Measurements from ENCODE around the gene CYBC1. TPM values are rescaled to one million over a fixed set of nuclear protein-coding genes. Genes with fewer than 3 reads are reported as not detected.

Gene CYBC1

DNA sequence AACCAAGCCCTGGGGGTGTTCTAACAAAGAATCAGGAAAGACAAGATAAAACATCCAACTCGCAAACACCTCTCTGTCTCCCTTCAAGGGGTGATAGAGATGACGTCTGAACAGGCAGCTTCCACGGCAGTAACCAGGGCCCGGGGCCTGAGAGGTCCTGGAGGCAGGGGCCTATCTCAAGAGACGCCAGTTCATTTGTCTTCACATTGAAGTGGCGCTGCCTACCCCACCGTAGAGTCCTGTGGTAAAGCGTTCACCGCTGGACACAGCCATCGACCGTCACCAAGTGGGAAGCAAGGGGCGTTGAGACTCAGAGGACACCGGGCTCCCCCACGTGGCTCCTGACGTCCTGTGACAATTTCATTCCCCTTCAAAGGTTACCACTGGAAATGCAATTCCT, 57.6 kb downstream of the CYBC1 start:
- peaks cover 3% of the 10 kb centered on the region for H3K79me1 ChIP-seq (ENCODE audit: low read depth, low read length)
- H3K4ac ChIP-seq (ENCODE audit: low read length), result no peak overlapping the region
- H2BK15ac ChIP-seq (ENCODE audit: low read length), result no peak overlapping the region
- no peak overlapping the region for H2BK12ac ChIP-seq (ENCODE audit: low read length)
- DNase-seq (ENCODE audit: low spot score), result no peak
- H2BK120ac ChIP-seq (ENCODE audit: low read depth, low read length), result no peak overlapping the region
- H3K27me3 ChIP-seq (ENCODE audit: control insufficient read depth in 3 of 3, insufficient read depth in 3 of 3, low read depth in 1 of 3, low read length in 3 of 3), result no peaks in the 10 kb centered on the region
- H3K18ac ChIP-seq (ENCODE audit: low read length), result no peak overlapping the region
- no peak overlapping the region for H4K8ac ChIP-seq (ENCODE audit: low read depth, low read length)
- H3K4me3 ChIP-seq (ENCODE audit: low read length in 2 of 2), result no peak overlapping the region
- H2BK5ac ChIP-seq (ENCODE audit: low read length), result no peak overlapping the region
- no peak overlapping the region for H3K4me2 ChIP-seq (ENCODE audit: insufficient read depth, low read length, poor library complexity, severe bottlenecking)
- no peak overlapping the region for H3K27ac ChIP-seq (replicated peaks; ENCODE audit: low read length)
- H3K9me3 ChIP-seq (replicated peaks in 1 of 2; ENCODE audit: control insufficient read depth in 2 of 2, insufficient read depth in 1 of 2, low read depth in 1 of 2, low read length in 2 of 2), result no peaks in the 10 kb centered on the region
- H2AFZ ChIP-seq (ENCODE audit: low read length), result no peak overlapping the region
- H3K14ac ChIP-seq (ENCODE audit: low read length), result no peak overlapping the region
- no peak overlapping the region for H3K9ac ChIP-seq (ENCODE audit: low read depth, low read length, poor library complexity)
- no peaks in the 10 kb centered on the region for H3K4me1 ChIP-seq (ENCODE audit: control insufficient read depth in 2 of 2, insufficient read depth in 1 of 2, low read depth in 1 of 2, low read length in 2 of 2)
- no CpG with 5 or more reads among the region's 15 CpGs for WGBS, 2 donors (ENCODE audit: extremely low coverage in 2 of 2, insufficient read length in 2 of 2, insufficient replicate concordance in 1 of 2)
- no peak overlapping the region for H4K91ac ChIP-seq (ENCODE audit: low read depth, low read length, poor library complexity)
- peaks cover 4 to 34% of the 10 kb centered on the region in 2 donors for H3K36me3 ChIP-seq (replicated peaks in 1 of 2; ENCODE audit: control insufficient read depth in 2 of 2, insufficient read depth in 2 of 2, low read length in 2 of 2)
- H2AK5ac ChIP-seq (ENCODE audit: low read depth, low read length), result no peak overlapping the region
- no peak overlapping the region for H3K23ac ChIP-seq (ENCODE audit: low read depth, low read length, poor library complexity)

Small RNA genes lying within 50 kb of the gene (small RNA-seq; reads per million reads assigned to genes)
- not detected for gene RF00019 (ENCODE audit: insufficient read depth)

All from neuronal stem cell (in vitro differentiated cells).